Measurements from ENCODE around the gene COL8A2.

COL8A2 gene

DNA sequence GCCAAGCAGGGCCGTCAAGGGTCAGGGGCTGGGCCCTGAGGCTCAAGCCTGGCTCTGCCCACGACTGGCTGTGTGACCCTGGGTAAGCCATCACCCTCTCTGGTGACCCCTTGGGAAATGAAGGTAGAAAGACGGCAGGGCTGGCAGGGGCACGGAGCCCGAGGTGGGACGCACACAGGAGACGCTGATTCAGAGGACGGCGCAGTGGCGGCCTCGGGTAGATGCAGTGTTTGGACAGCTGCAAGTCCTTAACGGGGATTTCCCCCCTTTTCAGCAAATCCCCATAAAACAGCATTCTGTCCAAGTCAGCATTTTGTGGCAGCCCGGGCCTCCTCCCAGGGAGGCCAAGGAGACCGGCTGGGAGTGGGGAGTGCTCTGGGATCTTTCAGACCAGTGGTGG lies 16.7 kb downstream of the COL8A2 start:
- DNase-seq: no peak

DNA sequence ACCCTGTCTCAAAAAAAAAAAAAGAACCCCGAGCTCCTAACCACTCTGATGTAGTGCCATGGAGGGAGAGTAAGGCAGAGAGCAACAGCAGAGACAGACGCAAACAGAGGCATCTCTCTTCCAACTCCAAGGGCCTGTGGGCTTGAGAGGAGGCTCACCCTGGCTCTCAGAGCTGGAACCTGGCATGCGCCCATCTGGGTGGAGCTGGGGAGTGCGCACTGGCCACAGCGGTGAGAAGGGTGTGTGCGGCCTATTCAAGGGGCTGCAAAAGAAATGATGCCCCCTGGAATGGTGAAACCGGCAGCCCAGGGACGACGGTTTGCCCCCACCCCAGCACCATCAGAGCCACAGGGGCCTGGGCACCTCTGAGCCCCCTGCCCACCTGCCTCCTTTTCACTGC lies 17.6 kb downstream of the COL8A2 start:
- DNase-seq: no peak

DNA sequence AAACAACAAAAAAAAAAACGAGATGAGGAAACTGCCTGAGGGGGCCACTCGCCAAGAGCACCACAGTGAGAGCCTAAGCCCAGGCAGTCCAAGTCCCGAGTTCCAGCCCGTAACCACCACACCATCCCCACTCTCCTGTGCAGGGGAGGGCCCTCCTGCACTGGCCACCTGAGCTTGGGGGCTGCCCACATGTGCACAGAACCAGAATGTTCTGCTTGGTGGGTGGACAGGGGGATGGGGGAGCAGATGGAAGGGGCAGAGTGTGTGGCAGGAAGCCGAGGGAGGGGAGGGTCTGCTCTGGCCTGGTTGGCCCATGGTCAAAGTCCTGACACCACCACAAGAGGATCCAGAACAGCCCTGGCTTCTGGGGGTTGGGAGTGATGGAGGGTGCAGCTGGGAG lies 18.8 kb downstream of the COL8A2 start:
- no peak for DNase-seq

DNA sequence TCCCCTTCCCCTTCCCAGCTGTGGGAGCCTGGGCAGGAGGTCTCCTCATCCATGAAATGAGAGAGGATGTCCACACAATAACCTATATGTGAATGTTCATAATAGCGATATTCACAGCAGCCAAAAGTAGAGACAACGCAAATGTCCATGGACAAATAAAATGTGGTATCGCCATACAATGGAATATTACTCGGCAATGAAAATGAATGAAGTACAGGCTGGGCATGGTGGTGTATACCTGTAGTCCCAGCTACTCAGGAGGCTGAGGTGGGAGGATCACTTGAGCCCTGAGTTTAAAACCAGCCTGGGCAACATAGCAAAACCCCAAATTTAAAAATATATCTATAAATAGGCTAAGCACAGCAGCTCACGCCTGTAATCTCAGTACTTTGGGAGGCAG lies 23.5 kb downstream of the COL8A2 start:
- no peak for DNase-seq

DNA sequence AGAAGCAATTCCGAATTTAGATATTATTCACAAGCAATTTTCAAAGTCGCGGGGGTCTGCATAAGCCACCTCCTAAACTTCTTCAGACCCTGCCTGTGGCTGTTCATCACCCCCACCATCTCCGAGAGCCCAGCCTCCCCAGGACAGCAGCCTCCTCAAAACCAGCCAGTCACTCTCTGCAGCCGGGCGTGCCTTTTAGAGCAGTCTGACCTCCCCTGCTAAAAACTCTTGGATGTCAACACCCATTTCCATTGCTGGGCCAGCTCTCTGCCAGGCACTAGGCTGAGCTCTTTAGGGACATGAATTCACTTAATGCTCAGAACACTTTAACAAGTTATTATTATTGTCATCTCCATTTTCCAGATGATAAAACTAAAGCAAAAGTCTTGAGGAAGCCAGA lies 24.6 kb downstream of the COL8A2 start:
- DNase-seq: no peak

DNA sequence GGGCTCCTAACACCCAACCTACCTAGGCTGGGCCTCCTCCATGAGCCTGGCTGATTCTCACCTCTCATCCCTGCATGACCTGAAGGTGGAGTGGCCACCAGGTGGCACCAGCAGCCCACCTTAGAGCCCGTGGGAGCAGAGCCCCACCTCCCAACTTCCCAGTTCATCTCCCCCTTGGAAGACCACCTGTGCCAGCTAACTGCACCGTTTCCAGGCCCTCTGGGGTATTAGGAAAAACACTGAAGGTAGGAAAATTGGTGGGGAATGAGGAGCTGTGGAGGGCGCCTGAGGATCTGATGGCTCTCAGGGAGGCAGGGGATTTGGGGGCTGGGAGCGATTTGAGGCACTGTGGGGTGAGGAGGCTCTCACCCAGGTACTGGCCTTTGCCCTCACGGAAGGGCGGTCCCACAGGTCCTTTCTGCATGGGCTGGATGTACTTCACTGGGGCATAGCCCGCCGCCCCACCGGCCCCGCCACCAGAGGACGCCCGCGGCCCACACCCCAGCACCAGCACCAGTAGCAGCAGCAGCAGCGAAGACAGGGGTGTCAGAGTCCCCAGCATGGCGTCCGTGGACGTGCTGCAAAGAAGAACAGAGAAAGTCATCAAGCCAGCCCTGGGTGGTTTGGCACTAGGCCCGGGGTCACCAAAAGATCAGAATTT lies 25.2 kb downstream of the COL8A2 start:
- peak; percentile 45 to 49 for DNase-seq

DNA sequence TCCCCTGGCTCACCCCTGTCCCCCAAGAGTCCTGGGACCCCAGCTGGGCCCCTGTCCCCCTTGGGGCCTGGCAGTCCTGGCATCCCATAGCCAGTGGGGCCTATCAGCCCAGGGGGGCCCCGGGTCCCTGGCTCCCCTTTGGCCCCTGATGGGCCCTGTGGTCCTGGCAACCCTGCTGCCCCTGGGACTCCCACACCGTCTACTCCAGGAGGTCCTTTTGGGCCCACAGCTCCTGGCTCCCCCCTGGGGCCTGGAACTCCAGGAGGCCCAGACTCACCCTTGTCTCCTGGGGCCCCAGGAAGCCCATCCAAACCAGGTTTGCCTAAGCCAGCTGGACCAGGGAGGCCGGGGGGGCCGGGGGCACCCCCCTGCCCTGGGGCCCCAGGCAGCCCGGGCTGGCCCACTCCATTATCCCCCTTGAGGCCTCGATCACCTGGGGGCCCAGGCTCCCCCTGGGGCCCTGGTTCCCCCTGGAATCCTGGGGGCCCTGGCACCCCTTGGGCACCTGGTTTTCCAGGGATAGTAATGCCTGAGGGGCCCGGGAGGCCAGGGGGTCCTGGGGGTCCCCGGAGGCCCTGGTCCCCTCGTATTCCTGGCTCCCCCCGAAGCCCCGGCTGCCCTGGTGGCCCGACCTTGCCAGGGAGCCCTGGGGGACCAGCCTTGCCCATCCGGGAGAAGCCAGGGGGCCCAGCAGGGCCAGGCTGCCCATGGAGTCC lies 26.2 kb downstream of the COL8A2 start:
- DNase-seq: no peak

DNA sequence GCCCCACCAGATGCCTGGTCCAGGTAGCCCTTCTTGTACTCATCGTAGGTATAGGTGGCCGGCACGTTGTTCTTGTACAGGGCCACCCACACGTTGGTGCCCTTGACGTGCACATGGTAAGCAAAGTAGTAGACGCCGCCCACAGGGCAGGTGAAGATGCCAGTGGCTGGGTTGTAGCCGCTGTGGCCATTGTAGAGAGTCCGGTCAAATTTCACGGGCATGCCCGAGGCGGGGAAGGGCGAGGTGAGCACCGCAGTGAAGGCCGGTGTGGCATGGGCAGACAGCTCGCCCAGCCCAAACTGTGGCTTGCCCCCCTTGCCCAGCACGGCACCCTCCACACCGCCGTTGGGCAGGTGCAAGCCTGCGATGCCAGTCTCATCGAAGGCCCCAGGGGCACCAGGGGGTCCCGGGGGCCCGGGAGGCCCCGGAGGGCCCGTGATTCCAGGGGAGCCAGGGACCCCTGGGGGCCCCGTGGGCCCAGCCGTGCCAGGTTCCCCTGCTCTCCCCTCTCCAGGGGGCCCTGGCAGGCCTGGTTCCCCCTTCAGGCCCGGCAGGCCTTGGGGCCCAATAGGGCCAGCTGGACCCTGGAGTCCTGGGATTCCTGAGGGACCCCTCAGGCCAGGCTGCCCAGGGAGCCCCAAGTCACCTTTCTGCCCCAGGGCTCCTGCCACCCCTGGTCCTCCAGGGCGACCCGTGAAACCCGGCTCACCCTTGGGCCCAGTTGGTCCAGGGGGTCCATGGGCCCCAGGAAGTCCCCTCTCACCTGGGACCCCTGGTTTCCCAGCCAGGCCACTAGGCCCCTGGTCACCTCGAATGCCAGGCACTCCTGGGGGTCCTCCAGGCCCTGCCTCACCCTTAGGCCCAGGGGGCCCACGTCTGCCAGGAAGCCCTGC lies 27.1 kb downstream of the COL8A2 start:
- no peak for DNase-seq

DNA sequence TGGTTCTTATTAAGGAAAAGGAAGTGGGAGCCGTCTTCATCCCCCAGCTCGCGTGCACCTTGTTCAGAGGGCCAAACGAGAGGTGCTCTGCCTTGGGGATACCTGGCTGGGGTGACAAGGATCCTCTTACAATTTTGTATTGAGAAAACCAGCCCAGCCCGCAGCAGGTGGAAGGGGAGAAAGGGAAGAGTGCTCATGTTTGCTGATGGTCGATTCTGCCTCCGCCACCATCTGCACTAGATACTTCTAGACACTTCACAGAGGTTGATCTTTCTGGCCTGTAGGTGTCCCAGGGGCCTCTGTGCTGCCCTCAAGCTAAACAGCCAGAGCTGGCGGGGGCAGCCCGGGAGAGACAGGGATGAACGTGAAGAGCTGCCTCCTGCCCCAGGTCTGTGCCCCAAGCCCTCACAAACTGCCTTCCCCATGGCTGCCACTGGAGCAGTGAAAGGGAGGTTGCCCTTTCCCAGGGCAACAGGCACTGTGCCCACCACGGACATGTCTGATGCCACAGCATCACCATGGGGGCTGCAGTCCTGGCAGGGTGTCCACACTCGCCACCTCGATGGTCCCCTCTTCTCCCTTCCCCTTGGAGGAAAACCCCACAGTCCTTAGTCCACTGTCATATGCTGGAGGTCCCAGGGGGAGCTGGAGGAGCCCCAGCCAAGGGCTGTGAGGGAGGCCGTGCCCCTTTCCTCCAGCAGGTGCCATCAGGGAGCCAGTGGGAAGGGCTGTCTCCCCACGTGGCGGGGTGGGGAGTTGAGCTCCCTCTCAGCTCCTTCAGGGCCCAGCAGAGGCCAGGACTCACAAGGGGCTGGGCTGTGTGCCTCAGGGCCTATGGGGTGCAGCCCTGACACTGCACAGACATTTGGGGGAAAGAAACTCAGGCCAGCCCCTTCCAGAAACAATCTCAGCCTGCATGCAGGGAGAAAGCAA lies 28.3 kb downstream of the COL8A2 start:
- no peak for DNase-seq

DNA sequence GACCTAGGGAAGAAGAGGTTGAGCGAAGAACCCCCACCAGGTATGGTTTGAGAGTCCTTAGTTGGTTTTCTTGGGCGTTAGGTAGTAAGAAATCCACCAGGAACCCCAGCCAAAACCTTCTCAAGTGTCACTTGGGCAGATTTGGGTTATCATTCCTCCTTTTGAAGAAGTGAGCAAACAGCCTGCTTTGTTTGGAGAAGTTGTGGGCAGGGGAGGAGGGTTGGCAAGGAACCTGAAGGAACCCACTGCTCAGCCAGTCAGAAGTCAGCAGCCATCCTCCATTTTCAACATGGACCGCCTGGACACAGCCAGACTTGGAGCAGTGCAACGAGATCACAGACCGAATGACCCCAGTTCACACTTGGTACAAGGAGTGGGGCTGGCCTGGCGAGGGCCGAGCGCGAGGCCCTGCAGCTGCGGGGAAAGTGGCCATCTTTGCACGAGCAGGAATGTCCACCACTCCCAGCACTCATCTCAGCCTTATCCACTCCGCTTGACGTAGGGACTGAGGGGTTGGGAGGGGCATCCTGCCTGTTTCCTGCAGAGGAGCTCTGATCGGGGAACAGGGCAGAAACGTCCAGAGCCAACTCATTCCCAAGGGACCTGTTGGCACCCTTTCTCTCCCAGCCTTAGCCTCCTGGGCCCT lies 29.1 kb downstream of the COL8A2 start:
- no peak for DNase-seq

DNA sequence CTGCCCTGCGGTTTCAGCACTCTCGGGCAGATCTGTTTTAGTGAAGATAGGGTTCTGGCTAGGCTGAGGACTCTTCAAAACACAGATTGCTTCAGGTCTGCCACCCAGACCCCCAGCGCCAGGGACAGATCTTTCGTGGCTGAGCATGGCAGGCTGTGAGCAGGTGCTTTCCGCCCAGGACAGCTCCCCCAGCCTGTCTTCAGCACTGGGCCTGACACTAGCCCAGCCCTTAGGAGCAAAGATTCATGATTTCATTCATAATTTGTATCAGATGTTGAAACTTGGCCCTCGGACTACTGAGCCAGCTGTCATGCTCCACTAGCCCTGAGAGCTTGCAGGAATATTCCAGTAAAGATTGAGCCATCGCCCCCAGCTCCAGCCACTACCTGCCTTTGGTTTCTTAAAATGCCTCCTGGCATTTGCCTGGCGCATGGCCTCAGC lies 30.4 kb downstream of the COL8A2 start:
- no peak for DNase-seq

DNA sequence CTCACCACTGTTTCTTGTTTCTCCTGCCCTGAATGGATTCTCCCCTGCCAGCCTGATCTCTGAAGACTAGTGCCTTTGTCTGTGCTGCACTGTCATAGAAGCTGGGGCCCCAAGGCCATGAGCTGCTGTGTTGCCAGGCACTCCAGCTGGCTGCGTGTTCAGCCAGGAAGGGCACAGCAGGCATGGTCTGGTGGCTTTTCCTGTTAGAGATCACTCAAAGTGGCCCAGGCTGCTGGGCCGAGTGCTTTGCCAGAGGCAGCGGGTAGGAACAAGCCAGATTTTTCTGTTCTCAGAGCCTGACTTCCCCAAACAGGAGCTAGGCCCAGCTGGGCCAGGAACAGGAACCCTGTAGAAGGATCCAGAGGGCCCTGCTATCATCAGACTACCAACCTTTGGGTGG lies 31.1 kb downstream of the COL8A2 start:
- DNase-seq: no peak

DNA sequence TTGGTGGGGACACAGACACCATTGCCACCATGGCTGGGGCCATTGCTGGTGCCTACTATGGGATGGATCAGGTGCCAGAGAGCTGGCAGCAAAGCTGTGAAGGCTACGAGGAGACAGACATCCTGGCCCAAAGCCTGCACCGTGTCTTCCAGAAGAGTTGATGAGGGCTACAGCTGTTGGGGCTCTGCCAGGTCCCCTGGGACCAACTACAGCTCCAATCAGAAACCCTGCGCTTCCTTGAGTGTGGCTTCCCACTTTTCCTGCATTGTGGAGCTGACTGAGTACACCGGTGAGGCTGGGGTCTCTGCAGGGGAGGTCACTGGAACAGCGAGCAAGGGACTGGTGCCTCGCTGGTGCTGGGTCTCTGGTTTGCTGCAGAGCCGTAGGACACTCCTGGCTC lies 31.8 kb downstream of the COL8A2 start:
- DNase-seq: no peak

DNA sequence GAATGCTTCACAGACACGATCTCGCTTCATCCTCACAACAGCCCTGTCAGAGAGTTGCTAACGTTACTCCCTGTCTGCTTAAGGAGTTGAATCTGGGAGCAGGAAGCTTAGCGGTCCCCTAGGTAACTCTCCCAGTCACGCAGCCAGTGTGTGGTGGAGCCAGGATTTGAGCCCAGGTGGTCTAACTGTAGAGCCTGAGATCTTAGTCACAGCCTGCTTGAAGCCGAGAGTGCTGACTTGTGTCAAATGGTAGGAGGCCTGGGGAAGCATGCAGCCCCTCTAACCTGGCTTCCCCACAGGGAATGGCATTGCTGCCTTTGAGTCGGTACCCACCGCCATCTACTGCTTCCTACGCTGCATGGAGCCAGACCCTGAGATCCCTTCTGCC lies 32.2 kb downstream of the COL8A2 start:
- no peak for DNase-seq

DNA sequence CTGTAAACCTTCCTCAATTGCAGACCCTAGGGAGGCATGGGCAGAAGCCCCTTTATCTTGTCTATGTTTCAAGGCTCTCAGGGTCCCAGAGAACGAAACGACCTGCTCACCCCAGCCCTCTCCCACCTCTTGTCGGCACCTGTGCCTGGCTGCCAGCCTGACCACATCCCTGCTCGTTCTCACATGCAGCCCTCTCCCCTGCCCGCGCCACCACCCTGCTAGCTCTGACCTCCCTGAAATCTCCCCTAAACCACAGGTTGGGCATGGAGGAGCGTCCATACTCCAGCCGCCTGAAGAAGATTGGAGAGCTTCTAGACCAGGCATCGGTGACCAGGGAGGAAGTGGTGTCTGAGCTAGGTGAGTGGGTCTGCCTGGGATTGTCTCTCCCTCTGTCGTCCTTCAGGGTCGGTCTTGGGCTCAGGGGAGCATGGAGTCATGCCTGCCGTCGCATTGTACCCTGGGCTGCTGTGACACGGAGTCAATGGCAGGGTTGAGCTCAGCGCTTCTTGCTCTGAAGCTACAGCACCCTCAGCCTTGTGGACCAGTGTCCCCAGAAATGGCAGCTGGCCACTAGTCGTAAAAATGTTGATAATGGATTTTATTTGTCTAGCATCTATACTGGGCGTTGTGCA lies 32.7 kb downstream of the COL8A2 start:
- no peak for DNase-seq

DNA sequence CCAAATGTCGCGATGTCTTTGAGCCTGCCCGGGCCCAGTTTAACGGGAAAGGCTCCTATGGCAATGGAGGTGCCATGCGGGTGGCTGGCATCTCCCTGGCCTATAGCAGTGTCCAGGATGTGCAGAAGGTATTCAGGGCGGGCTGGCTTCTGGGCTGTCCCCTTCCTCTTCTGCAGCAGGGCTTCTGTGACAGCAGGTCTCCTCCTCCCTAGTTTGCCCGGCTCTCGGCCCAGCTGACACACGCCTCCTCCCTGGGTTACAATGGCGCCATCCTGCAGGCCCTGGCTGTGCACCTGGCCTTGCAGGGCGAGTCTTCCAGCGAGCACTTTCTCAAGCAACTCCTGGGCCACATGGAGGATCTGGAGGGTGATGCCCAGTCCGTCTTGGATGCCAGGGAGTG lies 33.3 kb downstream of the COL8A2 start:
- no peak for DNase-seq

DNA sequence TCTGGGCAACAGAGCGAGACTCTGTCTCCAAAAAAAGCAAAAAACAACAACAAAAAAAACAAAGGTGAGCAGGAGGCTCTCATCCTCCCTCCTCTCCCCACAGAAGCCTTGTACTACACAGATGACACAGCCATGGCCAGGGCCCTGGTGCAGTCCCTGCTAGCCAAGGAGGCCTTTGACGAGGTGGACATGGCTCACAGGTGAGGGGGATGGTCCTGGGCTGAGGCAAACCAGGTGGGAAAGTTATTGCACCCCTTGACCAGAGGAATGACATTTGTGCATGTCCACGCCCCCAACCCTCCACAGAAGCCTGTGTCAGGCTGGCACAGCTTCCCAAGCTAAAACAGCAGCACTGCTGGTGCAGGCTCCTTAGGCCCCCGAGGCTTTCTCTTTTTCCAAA lies 33.9 kb downstream of the COL8A2 start:
- no peak for DNase-seq

DNA sequence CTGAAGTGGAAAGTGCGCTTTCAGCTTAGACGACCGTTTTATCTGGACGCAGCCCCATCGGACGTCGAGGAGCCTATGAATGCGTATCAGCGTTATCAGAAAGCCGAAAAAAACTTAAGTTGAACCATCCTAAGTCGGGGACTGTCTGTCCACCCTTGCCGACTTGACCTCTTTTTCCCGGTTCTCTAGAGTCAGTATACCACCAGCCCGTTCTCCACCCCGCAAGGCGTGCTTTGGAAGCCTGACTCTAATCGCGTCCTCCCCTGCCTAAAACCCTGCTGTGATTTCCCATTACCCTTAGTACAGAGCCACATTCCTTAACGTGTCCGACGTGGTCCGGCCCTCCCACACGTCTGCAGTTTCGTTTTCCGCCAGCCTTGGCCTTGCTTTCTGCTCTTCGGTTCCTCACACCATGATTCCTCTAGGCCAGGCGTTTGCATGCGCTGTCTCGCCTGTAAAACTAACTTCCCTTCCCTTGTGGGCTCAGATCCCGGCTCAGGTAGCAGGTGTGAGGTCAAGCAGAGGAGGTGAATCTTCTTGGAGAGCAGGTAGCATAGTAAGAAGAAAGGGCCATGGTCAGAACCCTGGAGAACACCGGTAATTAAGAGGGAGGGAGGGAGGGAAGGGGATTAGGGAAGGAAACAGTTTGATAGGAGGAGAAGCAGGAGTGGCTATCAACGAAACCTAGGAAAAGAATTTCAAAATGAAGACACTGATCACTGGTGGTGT lies 35.5 kb downstream of the COL8A2 start:
- DNase-seq: no peak

DNA sequence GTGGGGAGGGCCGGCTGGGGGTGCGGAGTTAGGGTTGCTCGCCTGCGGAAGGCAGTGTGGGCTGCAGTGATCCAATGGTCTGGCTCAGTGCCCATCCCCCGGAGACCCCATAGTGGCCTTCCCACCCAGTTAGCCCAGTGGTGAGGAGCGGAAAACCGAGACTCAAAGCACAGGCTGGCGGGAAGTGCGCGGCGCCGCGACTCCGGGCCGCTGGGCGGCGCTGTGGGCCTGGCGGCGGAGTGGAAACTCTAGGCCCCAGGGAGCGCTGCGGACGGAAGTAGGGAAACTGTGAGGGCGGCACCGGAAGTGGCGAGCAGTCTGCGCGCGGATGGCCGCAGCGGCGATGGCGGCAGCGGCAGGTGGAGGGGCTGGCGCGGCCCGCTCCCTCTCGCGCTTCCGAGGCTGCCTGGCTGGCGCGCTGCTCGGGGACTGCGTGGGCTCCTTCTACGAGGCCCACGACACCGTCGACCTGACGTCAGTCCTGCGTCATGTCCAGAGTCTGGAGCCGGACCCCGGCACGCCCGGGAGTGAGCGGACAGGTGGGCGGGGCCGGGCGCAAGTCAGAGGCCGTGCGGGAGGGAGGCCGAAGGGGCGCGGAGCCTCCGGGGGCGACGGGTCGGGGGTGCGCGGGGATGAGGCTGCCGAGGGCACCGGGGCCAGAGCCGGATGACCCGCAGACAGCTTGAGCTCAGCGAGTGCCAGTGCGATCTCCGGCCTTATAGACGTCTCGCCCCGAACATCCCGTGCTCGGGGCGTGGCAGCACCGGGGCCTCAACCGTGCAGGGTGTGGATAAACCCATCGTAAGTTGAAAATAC lies 36.2 kb downstream of the COL8A2 start, which contains the start of gene ADPRS:
Gene ADPRS, plus strand, starts transcription at position 316 of the 816 bp plus-strand sequence. Its CDS starts 13 bp downstream, at position 329.
- DNase-seq: peak; percentile 79 to 88

DNA sequence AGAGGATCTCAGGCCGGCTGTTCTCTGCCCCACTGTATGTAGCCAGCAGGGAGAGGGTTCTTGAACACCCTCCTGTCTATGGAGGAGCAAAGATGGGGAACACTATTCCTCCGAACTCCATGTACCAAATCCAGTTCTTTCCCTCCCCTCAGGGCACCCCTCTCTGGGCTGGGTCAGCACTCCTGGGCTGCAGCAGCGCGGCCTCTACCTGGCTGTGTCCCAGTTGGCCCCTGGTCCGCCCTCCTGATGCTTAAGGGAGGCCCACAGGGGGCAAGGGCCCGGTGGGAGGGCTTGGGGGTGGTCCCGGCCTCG lies 36.8 kb downstream of the COL8A2 start:
- no peak for DNase-seq

Data from NCI-H1930 (cell line).